Prostate gland (tissue), 2 donors: Measurements from ENCODE around the gene CREB5.

Experiments
- CTCF ChIP-seq, 4 experiments: fragments of 200-600 bp in 2 of 4; fragments of 450-650 bp in 2 of 4; sonication (generic) in 2 of 4; IDR thresholded peaks; 1 replicate in 3 of 4; 2 replicates in 1 of 4; pipeline ENCODE4 v1.5.1; 2016 to 2019; ENCODE audit warnings: antibody characterized with exemption in 4 of 4, mild to moderate bottlenecking in 2 of 4, moderate library complexity in 2 of 4
- POLR2A ChIP-seq: fragments of 450-650 bp; IDR thresholded peaks from one replicate; pipeline ENCODE4 v1.6.1; 2016; ENCODE audit warnings: antibody characterized with exemption, mild to moderate bottlenecking
- POLR2AphosphoS5 ChIP-seq: sonication (generic); formaldehyde crosslinking; IDR thresholded peaks from one replicate; pipeline ENCODE4 v1.6.1; 2017; ENCODE audit warnings: antibody characterized with exemption

GRCh38 chr7:28702171-28702570 is 289.9 kb downstream of the CREB5 start:
- TF ChIP-seq CTCF (IDR thresholded peaks at IDR 0.05): no peak
- TF ChIP-seq POLR2AphosphoS5: no peak
- no peak for TF ChIP-seq POLR2A
